ENCODE results near the gene TMEM134.

The TMEM134 gene

DNA sequence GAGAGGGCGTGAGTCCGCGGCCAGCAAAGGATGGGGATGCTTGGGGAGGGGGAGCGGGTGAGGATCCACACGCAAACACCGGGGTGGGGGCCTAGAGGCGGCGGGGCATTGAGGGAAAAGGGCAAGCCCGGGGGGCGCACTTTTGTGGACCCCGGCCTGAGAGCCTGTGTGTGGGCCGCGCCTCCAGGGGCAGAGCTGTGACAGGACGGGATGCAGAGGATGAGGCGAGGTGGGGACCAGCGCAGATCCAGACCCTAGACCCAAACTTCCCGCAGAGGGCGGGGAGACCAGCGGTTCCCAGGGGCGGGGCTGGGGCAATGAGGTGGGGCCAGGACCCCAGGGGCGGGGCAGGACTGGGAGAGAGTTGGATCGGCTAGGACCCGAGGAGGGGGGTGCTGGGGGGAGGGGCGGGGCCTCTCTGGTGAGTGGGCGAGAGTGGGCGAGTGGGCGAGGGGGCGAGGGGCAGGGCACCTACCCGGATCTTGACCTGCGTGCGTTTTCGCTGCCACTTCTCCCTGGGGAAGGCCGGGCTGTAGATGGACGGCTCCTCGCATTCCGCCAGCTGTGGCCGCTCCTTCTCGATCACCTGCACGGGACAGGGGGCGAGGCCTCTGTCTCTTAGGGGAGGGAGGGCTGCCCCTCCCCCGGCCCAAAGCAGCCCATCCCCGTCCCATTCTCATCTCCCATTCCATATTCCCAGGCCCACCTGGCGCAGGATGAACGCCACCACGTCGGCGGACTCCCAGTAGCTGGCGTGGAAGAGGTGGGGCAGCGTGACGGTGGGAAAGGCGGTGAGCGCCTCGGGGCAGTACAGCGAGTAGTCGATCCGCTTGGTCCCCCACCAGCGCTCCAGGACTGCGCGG, 25.6 kb upstream of the TMEM134 start:
- Histone ChIP-seq H3K79me2 (ENCODE audit: low read length) (no peaks in the 10 kb centered on the region), H3K36me3 (replicated peaks; ENCODE audit: low read depth, low read length) (peaks cover 72% of the 10 kb centered on the region)

DNA sequence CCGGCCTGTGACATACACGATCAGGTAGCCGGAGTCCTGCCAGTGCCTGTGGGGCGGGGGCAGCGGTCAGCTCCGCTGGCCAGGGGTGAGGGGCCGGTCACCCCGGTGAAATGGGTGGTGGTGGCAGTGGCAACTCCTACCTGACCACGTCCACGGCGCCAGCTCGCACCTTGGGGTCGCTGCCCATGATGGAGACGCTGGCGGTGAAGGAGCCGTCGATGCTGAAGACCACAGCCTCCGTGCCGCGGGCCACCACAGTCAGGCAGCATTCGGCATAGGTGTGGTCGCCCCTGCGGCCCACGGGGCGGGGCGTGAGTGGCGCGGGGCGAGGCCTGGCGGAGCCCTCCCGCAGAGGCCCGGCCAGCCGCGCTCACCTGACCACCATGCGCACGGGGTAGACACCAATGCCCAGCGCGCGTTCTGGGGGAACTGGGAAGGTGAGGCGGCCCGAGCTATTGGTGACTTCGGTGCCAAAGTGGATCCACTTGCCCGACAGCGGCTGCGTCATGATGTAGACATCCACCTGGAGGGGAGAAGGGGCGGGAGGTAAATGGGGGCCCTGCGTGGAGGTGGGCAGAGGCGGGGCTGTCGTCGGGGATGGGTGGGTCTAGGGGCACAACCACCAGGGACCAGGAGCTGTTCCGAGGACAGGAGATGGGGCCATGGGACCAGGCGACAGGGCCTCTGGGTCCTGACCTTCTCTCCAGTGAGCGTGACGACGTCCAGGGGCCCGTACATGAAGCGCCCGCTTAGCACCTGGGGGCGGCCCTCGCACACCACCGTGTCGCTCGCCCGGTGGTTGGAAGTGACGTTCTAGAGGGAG, 24.7 kb upstream of the TMEM134 start:
- peaks cover 75% of the 10 kb centered on the region for H3K36me3 ChIP-seq (replicated peaks; ENCODE audit: low read depth, low read length)
- no peak overlapping the region for H3K9ac ChIP-seq (ENCODE audit: low read length)
- no peak overlapping the region for H2AFZ ChIP-seq (ENCODE audit: low read depth, low read length)
- no peak overlapping the region for H3K4me3 ChIP-seq (ENCODE audit: low read length)
- no peaks in the 10 kb centered on the region for H3K4me1 ChIP-seq (ENCODE audit: low read length)
- no peaks in the 10 kb centered on the region for H3K79me2 ChIP-seq (ENCODE audit: low read length)
- H3K27ac ChIP-seq (ENCODE audit: low read length), result no peak overlapping the region
- no peaks in the 10 kb centered on the region for H3K27me3 ChIP-seq (ENCODE audit: low read depth, low read length)
- H3K4me2 ChIP-seq (ENCODE audit: low read length), result no peak overlapping the region
- TF ChIP-seq, protein P1, sequence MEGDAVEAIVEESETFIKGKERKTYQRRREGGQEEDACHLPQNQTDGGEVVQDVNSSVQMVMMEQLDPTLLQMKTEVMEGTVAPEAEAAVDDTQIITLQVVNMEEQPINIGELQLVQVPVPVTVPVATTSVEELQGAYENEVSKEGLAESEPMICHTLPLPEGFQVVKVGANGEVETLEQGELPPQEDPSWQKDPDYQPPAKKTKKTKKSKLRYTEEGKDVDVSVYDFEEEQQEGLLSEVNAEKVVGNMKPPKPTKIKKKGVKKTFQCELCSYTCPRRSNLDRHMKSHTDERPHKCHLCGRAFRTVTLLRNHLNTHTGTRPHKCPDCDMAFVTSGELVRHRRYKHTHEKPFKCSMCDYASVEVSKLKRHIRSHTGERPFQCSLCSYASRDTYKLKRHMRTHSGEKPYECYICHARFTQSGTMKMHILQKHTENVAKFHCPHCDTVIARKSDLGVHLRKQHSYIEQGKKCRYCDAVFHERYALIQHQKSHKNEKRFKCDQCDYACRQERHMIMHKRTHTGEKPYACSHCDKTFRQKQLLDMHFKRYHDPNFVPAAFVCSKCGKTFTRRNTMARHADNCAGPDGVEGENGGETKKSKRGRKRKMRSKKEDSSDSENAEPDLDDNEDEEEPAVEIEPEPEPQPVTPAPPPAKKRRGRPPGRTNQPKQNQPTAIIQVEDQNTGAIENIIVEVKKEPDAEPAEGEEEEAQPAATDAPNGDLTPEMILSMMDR (IDR thresholded peaks at IDR 0.05; ENCODE audit: low read depth, low read length), result no peak
- TF ChIP-seq EZH2phosphoT487 (IDR thresholded peaks at IDR 0.05; ENCODE audit: low read depth), result no peak
- no peaks in the 10 kb centered on the region for H3K9me3 ChIP-seq (ENCODE audit: insufficient read depth, low read length)
- H4K20me1 ChIP-seq (ENCODE audit: insufficient read depth, low read length), result no peaks in the 10 kb centered on the region

More for the DNA sequence above, 25.6 kb upstream of the TMEM134 start:
- no peak overlapping the region for H3K4me2 ChIP-seq (ENCODE audit: low read length)
- no peaks in the 10 kb centered on the region for H4K20me1 ChIP-seq (ENCODE audit: insufficient read depth, low read length)
- H2AFZ ChIP-seq (ENCODE audit: low read depth, low read length), result no peak overlapping the region
- no peaks in the 10 kb centered on the region for H3K4me1 ChIP-seq (ENCODE audit: low read length)
- TF ChIP-seq, protein P1 (IDR thresholded peaks at IDR 0.05; ENCODE audit: low read depth, low read length), result no peak
- no peak for TF ChIP-seq EZH2phosphoT487 (IDR thresholded peaks at IDR 0.05; ENCODE audit: low read depth)
- no peak overlapping the region for H3K27ac ChIP-seq (ENCODE audit: low read length)
- H3K9me3 ChIP-seq (ENCODE audit: insufficient read depth, low read length), result no peaks in the 10 kb centered on the region
- no peaks in the 10 kb centered on the region for H3K27me3 ChIP-seq (ENCODE audit: low read depth, low read length)
- H3K9ac ChIP-seq (ENCODE audit: low read length), result no peak overlapping the region
- no peak overlapping the region for H3K4me3 ChIP-seq (ENCODE audit: low read length)

DNA sequence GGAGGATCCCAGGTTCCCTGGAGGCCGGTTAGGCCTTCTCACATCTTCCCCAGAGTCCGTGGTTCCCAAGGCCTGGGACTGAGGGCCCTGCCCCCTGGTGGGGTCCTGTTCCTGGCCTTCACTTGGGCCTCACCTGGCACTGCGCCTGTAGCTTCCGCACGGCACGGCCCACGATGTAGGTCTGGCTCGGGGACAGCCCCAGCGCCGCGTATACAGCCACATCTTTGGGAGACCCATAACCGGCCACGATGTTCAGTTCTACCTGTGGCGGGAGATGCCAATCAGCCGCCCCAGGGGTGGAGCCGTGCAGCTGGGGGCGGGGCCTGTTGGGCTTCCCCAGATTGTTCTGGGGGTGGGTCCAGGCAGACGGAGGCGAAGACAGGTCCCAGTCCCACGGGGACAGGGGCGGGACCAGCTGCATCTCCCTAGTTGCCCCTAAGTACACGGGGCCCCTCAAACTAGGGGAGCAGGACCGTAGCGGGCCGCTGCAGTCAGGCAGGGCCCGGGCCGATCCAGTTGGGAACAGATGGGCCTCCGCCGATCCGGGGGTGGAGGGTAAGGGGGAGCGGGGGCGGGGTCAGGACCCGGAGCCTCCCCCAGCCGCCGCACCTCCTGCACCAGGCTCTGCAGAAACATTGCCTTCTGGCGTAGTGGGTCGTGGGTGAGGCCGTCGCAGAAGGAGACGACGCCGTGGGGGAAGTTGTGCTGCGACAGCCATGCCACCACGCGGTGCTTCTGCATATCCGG, 23.9 kb upstream of the TMEM134 start:
- Histone ChIP-seq H3K4me3 (ENCODE audit: low read length) (no peak overlapping the region), H3K36me3 (replicated peaks; ENCODE audit: low read depth, low read length) (peaks cover 71% of the 10 kb centered on the region), H3K27ac (ENCODE audit: low read length) (no peak overlapping the region)

More for the DNA sequence above, 23.9 kb upstream of the TMEM134 start:
- no peak overlapping the region for H3K9ac ChIP-seq (ENCODE audit: low read length)
- H4K20me1 ChIP-seq (ENCODE audit: insufficient read depth, low read length), result peaks cover 3% of the 10 kb centered on the region; the same call in 1 of the 2 replicates
- H3K4me1 ChIP-seq (ENCODE audit: low read length), result peaks cover 3% of the 10 kb centered on the region
- no peak overlapping the region for H2AFZ ChIP-seq (ENCODE audit: low read depth, low read length)
- H3K4me2 ChIP-seq (ENCODE audit: low read length), result no peak overlapping the region
- TF ChIP-seq EZH2phosphoT487 (IDR thresholded peaks at IDR 0.05; ENCODE audit: low read depth), result no peak
- TF ChIP-seq, protein P1 (IDR thresholded peaks at IDR 0.05; ENCODE audit: low read depth, low read length), result no peak
- no peaks in the 10 kb centered on the region for H3K27me3 ChIP-seq (ENCODE audit: low read depth, low read length)
- peaks cover 3% of the 10 kb centered on the region; the same call in 1 of the 2 replicates for H3K79me2 ChIP-seq (ENCODE audit: low read length)
- no peaks in the 10 kb centered on the region for H3K9me3 ChIP-seq (ENCODE audit: insufficient read depth, low read length)
